HepG2 (cell line): Measurements from ENCODE around the gene EXTL1. TPM values are rescaled to one million over a fixed set of nuclear protein-coding genes. Genes with fewer than 3 reads are reported as not detected.

Source experiments
- ATAC-seq: fragments of 200-7000 bp; cut with Tn5 transposase; 3 replicates; pipeline ENCODE4 v1.9.1; 2020; ENCODE audit warnings: mild to moderate bottlenecking, moderate library complexity
- BruUV-seq: library from RNA; stranded (reverse); fragments of 400-500 nt; replicated peaks from 2 replicates; lab custom pipeline; 2021; lab: Mats Ljungman, UMichigan
- CTCF ChIA-PET: fragments of 300-600 bp; formaldehyde crosslinking; extraction: SDS; loops from one replicate; lab custom pipeline; 2021; ENCODE audit warnings: low total read pairs, inconsistent platforms, low intra/inter-chr PET ratio; lab: Yijun Ruan, JAX
- POLR2A ChIA-PET: fragments of 350-600 bp; sonication (Branson Sonifier 250); formaldehyde crosslinking; loops from one replicate; lab custom pipeline; 2020; ENCODE audit warnings: antibody characterized with exemption, inconsistent platforms; lab: Yijun Ruan, JAX
- DNase-seq: peaks from one replicate; pipeline ENCODE4 v3.0.0-alpha.2; 2015; ENCODE audit warnings: low spot score
- FAIRE-seq: peaks from 3 replicates; lab custom pipeline; 2011; peaks lifted over from hg19 to GRCh38; lab: Jason Lieb, UNC
- H2AFZ ChIP-seq: one replicate; pipeline ENCODE4 v1.6.1; 2011; ENCODE audit warnings: low read length, inconsistent platforms
- H3K27ac ChIP-seq: fragments of 300-600 bp; 3 replicates; pipeline ENCODE4 v1.8.0; 2011; ENCODE audit warnings: mixed run types, mild to moderate bottlenecking, mixed read lengths, low read length, inconsistent platforms; ENCODE audit not compliant: insufficient read depth; ENCODE audit errors: extremely low read length
- H3K27me3 ChIP-seq, 2 experiments: fragments of 200-600 bp in 1 of 2; 2 replicates in 1 of 2; 3 replicates in 1 of 2; pipeline versions ENCODE4 v1.6.0 to v1.8.0; 2011; ENCODE audit warnings: low read length in 2 of 2, mild to moderate bottlenecking in 2 of 2, moderate library complexity in 2 of 2, inconsistent platforms in 1 of 2; ENCODE audit not compliant: insufficient read depth in 2 of 2, control insufficient read depth in 1 of 2
- H3K36me3 ChIP-seq, 2 experiments: fragments of 200-600 bp in 1 of 2; replicated peaks in 1 of 2; 2 replicates in 1 of 2; 3 replicates in 1 of 2; pipeline versions ENCODE4 v1.5.1 to v1.8.0; 2011; ENCODE audit warnings: low read length in 2 of 2, inconsistent platforms in 1 of 2; ENCODE audit not compliant: insufficient read depth in 2 of 2, control insufficient read depth in 1 of 2
- H3K4me1 ChIP-seq: 2 replicates; pipeline ENCODE4 v1.5.1; 2012; ENCODE audit warnings: low read length, inconsistent platforms; ENCODE audit not compliant: insufficient read depth
- H3K4me2 ChIP-seq: 2 replicates; pipeline ENCODE4 v1.6.0; 2011; ENCODE audit warnings: low read depth, low read length, inconsistent platforms
- H3K4me3 ChIP-seq, 3 experiments: fragments of 200-600 bp in 1 of 3; sonication (generic), shearing (Covaris generic) in 1 of 3; replicated peaks in 1 of 3; 2 replicates each; pipeline ENCODE4 v1.5.1; 2011 to 2016; ENCODE audit warnings: low read length in 3 of 3, inconsistent platforms in 2 of 3, low read depth in 2 of 3, mild to moderate bottlenecking in 2 of 3, control low read depth in 1 of 3, mixed read lengths in 1 of 3; ENCODE audit not compliant: insufficient read depth in 1 of 3
- H3K79me2 ChIP-seq: one replicate; pipeline ENCODE4 v1.6.1; 2011; ENCODE audit warnings: low read length, inconsistent platforms; ENCODE audit not compliant: insufficient read depth
- H3K9ac ChIP-seq: 2 replicates; pipeline ENCODE4 v1.6.0; 2011; ENCODE audit warnings: mild to moderate bottlenecking, low read depth, low read length, inconsistent platforms; ENCODE audit not compliant: insufficient read depth
- H3K9me3 ChIP-seq: 2 replicates; pipeline ENCODE4 v1.5.1; 2012; ENCODE audit warnings: mild to moderate bottlenecking, low read length
- H4K20me1 ChIP-seq: 2 replicates; pipeline ENCODE4 v1.6.0; 2011; ENCODE audit warnings: inconsistent platforms, mild to moderate bottlenecking, low read length, moderate library complexity; ENCODE audit not compliant: insufficient read depth
- ARNT2 ChIP-seq: sonication (generic); formaldehyde crosslinking; IDR thresholded peaks from 2 replicates; pipeline ENCODE4 v1.8.0; 2022; ENCODE audit warnings: mild to moderate bottlenecking, low read depth, missing genetic modification reagents, moderate library complexity
- CBX1 ChIP-seq: IDR thresholded peaks from one replicate; pipeline ENCODE4 v1.6.1; 2016; ENCODE audit warnings: antibody characterized with exemption, low read depth
- CEBPG ChIP-seq: IDR thresholded peaks from 2 replicates; pipeline ENCODE4 v1.6.1; 2016
- MXD1 ChIP-seq: sonication (generic); formaldehyde crosslinking; IDR thresholded peaks from 2 replicates; pipeline ENCODE4 v1.4.0; 2020; ENCODE audit warnings: mild to moderate bottlenecking, missing genetic modification reagents
- NR1H2 ChIP-seq: sonication (generic); formaldehyde crosslinking; IDR thresholded peaks from 2 replicates; pipeline ENCODE4 v1.8.1; 2022; ENCODE audit warnings: low read depth, missing genetic modification reagents, borderline replicate concordance
- PAXIP1 ChIP-seq: sonication (generic); formaldehyde crosslinking; conservative IDR thresholded peaks from 2 replicates; pipeline ENCODE4 v1.4.0; 2020; ENCODE audit warnings: mild to moderate bottlenecking, missing genetic modification reagents, moderate library complexity
- POLR2AphosphoS2 ChIP-seq: IDR thresholded peaks from 2 replicates; pipeline ENCODE4 v1.6.1; 2011; ENCODE audit warnings: low read depth, low read length, improper control_type of control experiment
- SP140L ChIP-seq: sonication (generic); formaldehyde crosslinking; IDR thresholded peaks from 2 replicates; pipeline ENCODE4 v1.4.0; 2020; ENCODE audit warnings: missing genetic modification reagents, borderline replicate concordance
- TBX3 ChIP-seq: fragments of 450-650 bp; IDR thresholded peaks from 2 replicates; pipeline ENCODE4 v1.6.1; 2017; ENCODE audit warnings: antibody characterized with exemption, mild to moderate bottlenecking, inconsistent platforms, borderline replicate concordance
- ZBTB3 ChIP-seq: sonication (generic); formaldehyde crosslinking; IDR thresholded peaks from 2 replicates; pipeline ENCODE4 v1.4.0; 2020; ENCODE audit warnings: low read depth, mild to moderate bottlenecking, moderate library complexity, missing genetic modification reagents, borderline replicate concordance
- ZFP37 ChIP-seq: sonication (generic); formaldehyde crosslinking; IDR thresholded peaks from 2 replicates; pipeline ENCODE4 v1.4.0; 2020; ENCODE audit warnings: missing genetic modification reagents, borderline replicate concordance
- ZMYM2 ChIP-seq: sonication (generic); formaldehyde crosslinking; IDR thresholded peaks from 2 replicates; pipeline ENCODE4 v1.8.0; 2022; ENCODE audit warnings: mild to moderate bottlenecking, missing genetic modification reagents
- ZNF224 ChIP-seq: sonication (generic); formaldehyde crosslinking; IDR thresholded peaks from 2 replicates; pipeline ENCODE4 v1.5.0; 2020; ENCODE audit warnings: mild to moderate bottlenecking, missing genetic modification reagents
- WGBS: methylation state at CpG from one replicate; pipeline ENCODE4 v1.1.6; 2017; ENCODE audit warnings: low lambda C conversion rate; 5-methylcytosine and 5-hydroxymethylcytosine counted together
- in situ Hi-C: cut with HindIII; loops from 2 replicates; pipeline ENCODE4 v1.10.0; 2017; ENCODE audit warnings: low pct_unique_long_range_greater_than_20kb; ENCODE audit not compliant: extremely low pct_ligation_motif_present
- intact Hi-C: fragments of 100-400 bp; cut with micrococcal nuclease; formaldehyde crosslinking; loops from one replicate; pipeline ENCODE4 v1.10.0; 2022; ENCODE audit not compliant: unreplicated experiment
- polyA plus RNA-seq, 8 experiments: library from polyadenylated mRNA; depleted of rRNA in 3 of 8; stranded (reverse) in 7 of 8; unstranded in 1 of 8; fragments of >200 nt; fragmentation: Illumina TruSeq in 4 of 8; extraction: Trizol in 4 of 8; gene quantifications; 2 replicates each; pipeline versions ENCODE4 v1.2.1 to v1.2.3, GENCODE V29; 2011 to 2016; ENCODE audit warnings: low read depth in 4 of 8, missing spikeins in 1 of 8, mixed read lengths in 1 of 8; ENCODE audit not compliant: insufficient read depth in 1 of 8
- total RNA-seq, 5 experiments: library from RNA; depleted of rRNA; stranded (reverse); fragments of >200 nt; fragmentation: Illumina TruSeq; extraction: Trizol; gene quantifications; 2 replicates each; pipeline ENCODE4 v1.2.3, GENCODE V29; 2016; ENCODE audit warnings: low read depth in 1 of 5
- TF ChIP-seq, protein P1 (sequence below): IDR thresholded peaks from 2 replicates; pipeline ENCODE4 v1.6.1; 2016
- TF ChIP-seq, protein P2 (sequence below): sonication (generic); formaldehyde crosslinking; IDR thresholded peaks from 2 replicates; pipeline ENCODE4 v1.5.0; 2020; ENCODE audit warnings: mild to moderate bottlenecking, missing genetic modification reagents

Gene EXTL1
- total and polyA plus RNA-seq, 2 of the 13 experiments (the other 11 are each of a cell fraction or from before 2014, with no cell fraction given): 0.35 to 1.0 TPM

DNA sequence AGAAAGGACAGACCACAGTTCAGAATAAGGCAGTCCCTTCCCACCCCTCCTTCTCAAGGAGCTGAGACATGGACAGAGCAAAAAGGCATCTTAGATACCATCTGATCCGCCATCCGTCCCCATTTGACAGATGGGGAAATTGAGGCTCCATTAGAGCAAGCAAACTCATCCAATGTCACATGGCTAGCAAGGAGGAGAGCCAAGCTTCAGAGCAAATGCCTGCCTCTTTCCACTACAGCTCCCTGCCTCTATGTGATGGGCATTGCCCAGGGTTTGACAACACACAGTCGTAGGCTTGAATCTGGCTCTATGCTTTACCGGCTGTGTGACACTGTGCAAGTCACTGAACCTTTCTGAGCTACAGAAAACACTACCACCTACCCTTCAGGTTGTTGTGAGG, 20.4 kb downstream of the EXTL1 start (continued):
- TF ChIP-seq, protein P1, sequence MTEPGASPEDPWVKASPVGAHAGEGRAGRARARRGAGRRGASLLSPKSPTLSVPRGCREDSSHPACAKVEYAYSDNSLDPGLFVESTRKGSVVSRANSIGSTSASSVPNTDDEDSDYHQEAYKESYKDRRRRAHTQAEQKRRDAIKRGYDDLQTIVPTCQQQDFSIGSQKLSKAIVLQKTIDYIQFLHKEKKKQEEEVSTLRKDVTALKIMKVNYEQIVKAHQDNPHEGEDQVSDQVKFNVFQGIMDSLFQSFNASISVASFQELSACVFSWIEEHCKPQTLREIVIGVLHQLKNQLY (CRISPR knock-in tag): no peak

DNA sequence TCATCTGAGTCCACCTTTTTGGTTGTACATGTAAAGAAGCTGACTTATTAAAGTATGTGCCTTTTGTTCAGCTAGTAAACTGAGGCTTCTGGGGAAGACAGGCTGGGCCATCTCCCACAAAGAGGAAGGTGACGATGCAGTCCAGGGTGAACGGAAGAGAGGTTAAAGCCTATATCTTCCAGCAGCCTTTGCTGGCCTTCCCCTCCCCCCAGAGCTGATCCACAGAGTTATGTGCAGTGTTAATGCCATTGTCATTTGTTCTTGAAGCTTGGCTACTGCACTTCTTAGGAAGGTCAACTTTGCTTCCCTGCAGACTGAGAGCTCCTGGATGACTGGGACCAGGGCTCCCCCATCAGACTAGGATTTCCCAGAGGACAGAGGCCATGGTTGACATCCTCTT, 22.2 kb downstream of the EXTL1 start:
- Histone ChIP-seq H3K4me2 (no peak overlapping the region), H4K20me1 (no peaks in the 10 kb centered on the region), H3K36me3 (no peaks in the 10 kb centered on the region), H3K27ac (no peak overlapping the region), H3K9ac (no peak overlapping the region), H3K4me1 (no peaks in the 10 kb centered on the region), H2AFZ (no peak overlapping the region), H3K27me3 (peaks cover 24 to 79% of the 10 kb centered on the region in 2 experiments), H3K79me2 (no peaks in the 10 kb centered on the region), H3K9me3 (no peaks in the 10 kb centered on the region), H3K4me3 (no peak overlapping the region)
- TF ChIP-seq SP140L: no peak
- TF ChIP-seq MXD1 (CRISPR knock-in tag): no peak
- TF ChIP-seq ZBTB3: no peak
- TF ChIP-seq PAXIP1: no peak
- no peak for TF ChIP-seq ARNT2
- TF ChIP-seq, protein P2, sequence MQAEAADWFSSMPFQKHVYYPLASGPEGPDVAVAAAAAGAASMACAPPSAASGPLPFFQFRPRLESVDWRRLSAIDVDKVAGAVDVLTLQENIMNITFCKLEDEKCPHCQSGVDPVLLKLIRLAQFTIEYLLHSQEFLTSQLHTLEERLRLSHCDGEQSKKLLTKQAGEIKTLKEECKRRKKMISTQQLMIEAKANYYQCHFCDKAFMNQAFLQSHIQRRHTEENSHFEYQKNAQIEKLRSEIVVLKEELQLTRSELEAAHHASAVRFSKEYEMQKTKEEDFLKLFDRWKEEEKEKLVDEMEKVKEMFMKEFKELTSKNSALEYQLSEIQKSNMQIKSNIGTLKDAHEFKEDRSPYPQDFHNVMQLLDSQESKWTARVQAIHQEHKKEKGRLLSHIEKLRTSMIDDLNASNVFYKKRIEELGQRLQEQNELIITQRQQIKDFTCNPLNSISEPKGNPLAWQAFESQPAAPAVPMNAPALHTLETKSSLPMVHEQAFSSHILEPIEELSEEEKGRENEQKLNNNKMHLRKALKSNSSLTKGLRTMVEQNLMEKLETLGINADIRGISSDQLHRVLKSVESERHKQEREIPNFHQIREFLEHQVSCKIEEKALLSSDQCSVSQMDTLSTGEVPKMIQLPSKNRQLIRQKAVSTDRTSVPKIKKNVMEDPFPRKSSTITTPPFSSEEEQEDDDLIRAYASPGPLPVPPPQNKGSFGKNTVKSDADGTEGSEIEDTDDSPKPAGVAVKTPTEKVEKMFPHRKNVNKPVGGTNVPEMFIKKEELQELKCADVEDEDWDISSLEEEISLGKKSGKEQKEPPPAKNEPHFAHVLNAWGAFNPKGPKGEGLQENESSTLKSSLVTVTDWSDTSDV (CRISPR knock-in tag): no peak
- TF ChIP-seq POLR2AphosphoS2: no peak
- no peak for TF ChIP-seq ZFP37 (CRISPR knock-in tag)
- TF ChIP-seq CEBPG (CRISPR knock-in tag): no peak
- TF ChIP-seq ZMYM2 (CRISPR knock-in tag): no peak
- no peak for TF ChIP-seq TBX3
- TF ChIP-seq CBX1: no peak
- no peak for TF ChIP-seq NR1H2
- TF ChIP-seq ZNF224 (CRISPR knock-in tag): no peak
- no TSS peak for BruUV-seq
- FAIRE-seq (no peak), DNase-seq (no peak), ATAC-seq (no peak)
- ChIA-PET CTCF (no interaction called here), POLR2A (no interaction called here)
- intact Hi-C loops (no loop called here), in situ Hi-C loops (no loop called here)
- 40% methylated on average over 2 of the region's 2 CpGs for WGBS
